HEK293 (cell line): ENCODE measurements around the gene UFSP2.

ENCODE experiments used
- ATF2 ChIP-seq: fragments of 450-650 bp; formaldehyde crosslinking; IDR thresholded peaks from 2 replicates; pipeline ENCODE4 v1.5.1; 2016; ENCODE audit warnings: missing biosample characterization, missing genetic modification characterization, low read depth
- YY1 ChIP-seq: fragments of 450-650 bp; formaldehyde crosslinking; IDR thresholded peaks from 2 replicates; pipeline ENCODE4 v1.5.1; 2018; ENCODE audit warnings: missing biosample characterization, missing genetic modification characterization
- ZBTB1 ChIP-seq: fragments of 450-650 bp; formaldehyde crosslinking; IDR thresholded peaks from 2 replicates; pipeline ENCODE4 v1.5.1; 2016; ENCODE audit warnings: missing biosample characterization, missing genetic modification characterization
- ZNF121 ChIP-seq: fragments of 450-650 bp; formaldehyde crosslinking; IDR thresholded peaks from 2 replicates; pipeline ENCODE4 v1.5.1; 2016; ENCODE audit warnings: missing biosample characterization, missing genetic modification characterization
- ZNF155 ChIP-seq: fragments of 450-650 bp; formaldehyde crosslinking; IDR thresholded peaks from 2 replicates; pipeline ENCODE4 v1.5.1; 2016; ENCODE audit warnings: missing biosample characterization, missing genetic modification characterization
- ZNF324 ChIP-seq: fragments of 450-650 bp; formaldehyde crosslinking; IDR thresholded peaks from 2 replicates; pipeline ENCODE4 v1.5.1; 2016; ENCODE audit warnings: missing biosample characterization, missing genetic modification characterization
- ZNF501 ChIP-seq: fragments of 450-650 bp; formaldehyde crosslinking; IDR thresholded peaks from 2 replicates; pipeline ENCODE4 v1.5.1; 2016; ENCODE audit warnings: missing biosample characterization, missing genetic modification characterization
- ZNF629 ChIP-seq: fragments of 450-650 bp; formaldehyde crosslinking; IDR thresholded peaks from 2 replicates; pipeline ENCODE4 v1.5.1; 2017; ENCODE audit warnings: missing biosample characterization, missing genetic modification characterization
- TF ChIP-seq, protein P1 (sequence below): sonication (generic); formaldehyde crosslinking; IDR thresholded peaks from 2 replicates; pipeline ENCODE4 v1.8.1; 2022; ENCODE audit warnings: mild to moderate bottlenecking, moderate library complexity, missing genetic modification reagents
- TF ChIP-seq, protein P2 (sequence below): fragments of 450-650 bp; formaldehyde crosslinking; IDR thresholded peaks from 2 replicates; pipeline ENCODE4 v1.5.1; 2016; ENCODE audit warnings: missing biosample characterization, missing genetic modification characterization

DNA sequence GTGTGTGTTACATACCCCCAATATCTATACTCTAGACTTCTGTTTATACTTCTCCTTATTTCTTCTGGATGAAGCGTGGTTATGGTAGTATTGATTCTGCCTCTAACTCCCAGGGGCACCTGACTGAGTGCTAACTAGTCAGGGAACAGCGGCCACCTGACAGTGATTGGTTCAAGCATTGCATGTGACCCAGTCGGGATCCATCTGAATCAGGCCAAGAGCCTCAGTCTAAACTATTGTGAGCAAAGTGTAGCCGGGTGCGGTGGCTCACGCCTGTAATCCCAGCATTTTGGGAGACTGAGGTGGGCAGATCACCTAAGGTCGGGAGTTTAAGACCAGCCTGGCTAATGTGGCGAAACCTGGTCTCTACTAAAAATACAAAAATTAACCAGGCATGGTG, 35.8 kb upstream of the UFSP2 start:
- TF ChIP-seq ATF2 (tag by site-specific recombination) (no peak), ZNF121 (no peak), ZNF155 (tag by site-specific recombination) (no peak), YY1 (no peak), ZBTB1 (tag by site-specific recombination) (no peak), ZNF629 (no peak), ZNF324 (tag by site-specific recombination) (no peak), ZNF501 (tag by site-specific recombination) (no peak)
- TF ChIP-seq, protein P1, sequence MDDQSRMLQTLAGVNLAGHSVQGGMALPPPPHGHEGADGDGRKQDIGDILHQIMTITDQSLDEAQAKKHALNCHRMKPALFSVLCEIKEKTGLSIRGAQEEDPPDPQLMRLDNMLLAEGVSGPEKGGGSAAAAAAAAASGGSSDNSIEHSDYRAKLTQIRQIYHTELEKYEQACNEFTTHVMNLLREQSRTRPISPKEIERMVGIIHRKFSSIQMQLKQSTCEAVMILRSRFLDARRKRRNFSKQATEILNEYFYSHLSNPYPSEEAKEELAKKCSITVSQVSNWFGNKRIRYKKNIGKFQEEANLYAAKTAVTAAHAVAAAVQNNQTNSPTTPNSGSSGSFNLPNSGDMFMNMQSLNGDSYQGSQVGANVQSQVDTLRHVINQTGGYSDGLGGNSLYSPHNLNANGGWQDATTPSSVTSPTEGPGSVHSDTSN = no peak
- TF ChIP-seq, protein P2, sequence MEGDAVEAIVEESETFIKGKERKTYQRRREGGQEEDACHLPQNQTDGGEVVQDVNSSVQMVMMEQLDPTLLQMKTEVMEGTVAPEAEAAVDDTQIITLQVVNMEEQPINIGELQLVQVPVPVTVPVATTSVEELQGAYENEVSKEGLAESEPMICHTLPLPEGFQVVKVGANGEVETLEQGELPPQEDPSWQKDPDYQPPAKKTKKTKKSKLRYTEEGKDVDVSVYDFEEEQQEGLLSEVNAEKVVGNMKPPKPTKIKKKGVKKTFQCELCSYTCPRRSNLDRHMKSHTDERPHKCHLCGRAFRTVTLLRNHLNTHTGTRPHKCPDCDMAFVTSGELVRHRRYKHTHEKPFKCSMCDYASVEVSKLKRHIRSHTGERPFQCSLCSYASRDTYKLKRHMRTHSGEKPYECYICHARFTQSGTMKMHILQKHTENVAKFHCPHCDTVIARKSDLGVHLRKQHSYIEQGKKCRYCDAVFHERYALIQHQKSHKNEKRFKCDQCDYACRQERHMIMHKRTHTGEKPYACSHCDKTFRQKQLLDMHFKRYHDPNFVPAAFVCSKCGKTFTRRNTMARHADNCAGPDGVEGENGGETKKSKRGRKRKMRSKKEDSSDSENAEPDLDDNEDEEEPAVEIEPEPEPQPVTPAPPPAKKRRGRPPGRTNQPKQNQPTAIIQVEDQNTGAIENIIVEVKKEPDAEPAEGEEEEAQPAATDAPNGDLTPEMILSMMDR (tag by site-specific recombination) = no peak
